ENCODE measurements around the gene ODR4. TPM values are rescaled to one million over a fixed set of nuclear protein-coding genes. Genes with fewer than 3 reads are reported as not detected.
A peak's percentile ranks its signal among the peaks of the same experiment; 100 is the strongest.
"Not testable (repeated sequence)": the region's sequence is repeated elsewhere in the genome, so short reads cannot be mapped to it uniquely, and the experiment has no call there.

Gene ODR4
- 12.3 TPM for total RNA-seq

DNA sequence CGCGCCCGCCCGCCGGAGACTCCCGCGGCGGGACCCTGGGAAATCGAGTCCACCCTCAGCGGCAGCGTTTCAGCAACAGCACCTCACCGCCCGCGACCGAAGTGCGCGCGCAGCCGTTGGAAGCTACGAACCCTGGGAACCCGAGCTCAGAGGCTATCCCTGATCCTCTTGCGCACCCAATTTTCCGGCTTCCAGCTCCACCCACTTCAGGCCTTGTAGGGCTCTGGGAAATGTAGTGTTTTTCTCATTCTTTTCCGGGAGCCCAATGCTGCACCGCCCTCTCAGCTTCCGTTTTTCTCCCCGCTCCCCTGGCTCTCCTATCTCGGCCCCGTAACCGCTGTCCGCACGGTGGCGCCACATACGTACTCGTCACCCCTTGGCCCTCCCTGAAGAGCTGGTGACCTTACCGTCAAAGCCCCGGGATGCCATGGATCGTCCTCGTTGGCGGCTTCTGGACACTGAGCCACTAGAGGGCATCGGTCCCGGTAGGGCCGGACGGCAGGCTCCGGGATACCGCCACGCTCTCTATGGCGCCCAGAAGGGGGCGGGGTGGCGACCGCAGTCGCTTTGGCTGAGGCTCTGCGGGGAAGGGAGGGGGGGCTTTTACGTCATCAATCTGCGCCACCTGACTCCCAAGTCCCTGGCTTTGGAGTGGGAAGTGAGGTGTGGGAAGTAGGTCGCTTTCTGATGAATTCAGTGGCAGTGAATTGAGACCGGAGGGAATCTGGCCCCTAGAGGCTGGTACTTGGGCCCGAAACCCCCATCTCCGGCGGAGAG is at the start of gene ODR4, which contains the start of gene TPR:
TSS of gene ODR4 (plus strand) at position 687 of the 777 bp plus-strand sequence. CDS start 3,948 bp downstream, outside the sequence.
TSS of gene TPR (minus strand) at position 102 of the 777 bp plus-strand sequence. CDS start 225 bp downstream, outside the sequence.
- peak; percentile 88 for ATAC-seq
- DNase-seq (ENCODE audit: low spot score): peak; percentile 97

DNA sequence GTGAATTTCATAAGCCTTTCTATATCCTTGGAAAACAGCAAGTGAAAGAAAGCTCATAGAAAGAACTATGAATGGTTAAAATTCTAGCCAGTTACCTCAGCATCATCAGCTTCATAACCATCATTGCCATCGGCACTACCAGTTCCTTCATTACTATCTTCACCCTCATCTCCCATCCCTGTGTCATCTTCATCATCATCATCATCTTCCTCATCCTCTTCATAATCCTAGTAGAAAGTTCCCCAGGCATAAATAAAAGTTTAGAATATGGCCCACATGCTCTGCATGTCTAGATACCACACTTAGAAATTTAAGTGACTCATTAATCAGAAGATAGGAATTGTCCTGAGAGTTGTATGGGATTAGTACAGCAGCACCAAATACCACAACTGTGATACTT is 49.6 kb upstream of the ODR4 start:
- DNase-seq (ENCODE audit: low spot score) (no peak), ATAC-seq (no peak)

DNA sequence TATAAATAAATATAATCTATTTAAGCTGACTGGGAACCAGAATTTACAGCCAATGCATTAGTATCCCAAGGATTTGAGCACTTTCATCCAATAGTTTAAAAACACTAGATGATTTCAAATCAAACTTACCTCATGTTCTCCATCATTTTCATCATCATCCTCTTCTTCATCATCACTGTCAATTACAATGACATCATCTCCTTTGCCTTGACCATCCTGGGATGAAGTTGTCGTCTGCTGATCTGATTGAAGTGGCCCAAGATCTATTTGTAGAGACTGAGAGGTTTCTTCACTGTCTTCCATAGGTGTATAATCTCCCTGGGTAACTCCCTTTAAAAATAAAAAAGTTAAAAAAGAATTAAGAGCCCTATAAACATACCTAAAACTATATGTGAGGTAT is 48.3 kb upstream of the ODR4 start:
- ATAC-seq: no peak
- DNase-seq (ENCODE audit: low spot score): no peak

DNA sequence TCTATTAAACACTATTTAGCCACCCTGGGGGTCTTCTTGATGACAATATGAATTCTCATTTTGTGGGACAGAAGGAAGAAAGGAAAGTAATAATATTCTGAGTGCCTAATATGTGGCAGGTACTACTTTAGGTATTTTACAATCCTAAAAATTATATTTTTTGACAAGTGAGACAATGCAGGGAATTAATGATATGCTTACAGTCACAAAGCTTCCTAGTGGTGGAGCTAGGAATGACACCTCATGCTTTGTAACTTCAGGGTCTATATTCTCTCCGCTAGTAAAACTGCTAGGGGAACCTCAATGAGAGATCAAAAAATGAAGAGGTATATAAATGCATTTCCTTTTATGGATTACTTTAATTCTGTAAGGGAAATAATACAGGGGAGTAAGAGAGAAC is 44.9 kb upstream of the ODR4 start:
- DNase-seq (ENCODE audit: low spot score): no peak
- ATAC-seq: no peak

DNA sequence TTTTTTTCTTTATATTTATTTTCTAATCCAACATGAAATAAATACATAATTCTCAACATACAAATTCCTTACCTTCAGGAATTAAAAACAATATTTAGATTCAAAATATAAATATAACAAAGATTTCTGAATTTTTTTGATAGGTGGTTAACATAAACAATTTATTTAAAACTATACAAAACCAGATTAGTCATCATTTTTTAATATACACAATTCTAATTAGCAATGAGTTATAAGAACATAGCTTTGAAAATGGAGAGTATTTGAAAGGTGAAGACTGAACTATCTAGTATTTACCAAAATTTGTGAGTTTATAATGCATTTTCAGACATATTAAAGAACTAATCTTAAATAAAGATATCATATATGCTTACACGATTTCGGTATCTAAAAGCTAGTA is 38.1 kb upstream of the ODR4 start:
- ATAC-seq: no peak
- no peak for DNase-seq (ENCODE audit: low spot score)

DNA sequence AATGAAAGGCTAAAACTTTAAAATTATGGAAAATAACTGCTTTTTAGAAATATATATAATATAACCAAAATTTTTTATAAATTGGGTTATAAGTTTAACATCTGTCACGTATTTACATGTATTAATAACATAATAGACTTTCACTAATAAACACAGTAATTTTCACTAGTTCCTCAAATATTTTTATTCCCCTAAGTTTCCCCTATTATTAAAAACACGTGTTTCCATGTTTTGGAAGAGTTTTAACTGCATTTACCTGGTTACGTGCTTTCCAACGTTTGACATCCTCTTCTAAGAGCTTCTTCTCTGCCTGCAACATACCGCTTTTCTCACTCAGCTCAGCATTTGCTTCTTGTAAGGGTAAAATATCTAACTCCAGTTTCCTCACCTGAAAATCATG is 34.9 kb upstream of the ODR4 start:
- no peak for ATAC-seq
- no peak for DNase-seq (ENCODE audit: low spot score)

GRCh38 chr1:186347837-186348691 is 27.6 kb upstream of the ODR4 start:
- not testable (repeated sequence) for DNase-seq (ENCODE audit: low spot score); ATAC-seq

DNA sequence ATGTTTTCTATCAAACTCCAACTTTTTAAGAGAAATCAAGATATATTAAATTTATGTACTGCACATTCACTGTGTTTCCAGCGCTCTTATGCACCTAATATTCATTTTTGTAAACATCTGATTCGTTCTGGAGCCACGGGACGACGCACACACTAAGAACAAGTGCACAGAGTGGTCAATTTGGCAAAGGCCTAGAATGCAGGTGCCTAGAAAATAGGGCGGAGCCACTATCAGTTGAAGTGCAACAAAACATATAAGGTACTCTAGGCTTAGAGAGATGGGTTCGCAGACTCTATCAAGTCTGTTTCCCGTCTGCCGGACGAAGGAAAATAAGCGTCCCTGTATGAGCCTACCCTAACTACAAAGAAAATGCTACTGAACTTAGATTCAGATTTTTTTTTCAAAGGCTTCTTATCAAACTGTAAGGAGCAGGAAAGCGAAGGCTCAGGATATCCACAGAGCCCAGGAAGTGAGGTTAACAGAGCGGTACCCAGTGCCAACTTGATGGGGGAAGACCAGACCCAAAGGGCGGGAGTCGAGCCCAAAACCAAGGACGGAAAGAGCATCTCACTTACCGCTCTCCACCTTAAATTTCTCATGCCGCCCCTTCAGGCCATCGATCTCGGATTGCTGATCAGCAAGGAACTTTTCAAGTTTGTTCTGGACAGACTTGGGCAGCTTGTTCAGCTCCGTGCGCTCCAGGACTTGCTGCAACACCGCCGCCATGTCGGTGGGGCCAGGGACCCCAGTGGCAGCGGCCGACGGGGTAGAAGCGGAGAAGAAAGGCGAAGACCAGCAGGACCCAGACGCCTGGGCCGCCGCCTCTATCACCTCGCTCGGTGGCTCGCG is 1.1 kb upstream of the ODR4 start:
- peak; percentile 28 for ATAC-seq
- DNase-seq (ENCODE audit: low spot score): no peak

DNA sequence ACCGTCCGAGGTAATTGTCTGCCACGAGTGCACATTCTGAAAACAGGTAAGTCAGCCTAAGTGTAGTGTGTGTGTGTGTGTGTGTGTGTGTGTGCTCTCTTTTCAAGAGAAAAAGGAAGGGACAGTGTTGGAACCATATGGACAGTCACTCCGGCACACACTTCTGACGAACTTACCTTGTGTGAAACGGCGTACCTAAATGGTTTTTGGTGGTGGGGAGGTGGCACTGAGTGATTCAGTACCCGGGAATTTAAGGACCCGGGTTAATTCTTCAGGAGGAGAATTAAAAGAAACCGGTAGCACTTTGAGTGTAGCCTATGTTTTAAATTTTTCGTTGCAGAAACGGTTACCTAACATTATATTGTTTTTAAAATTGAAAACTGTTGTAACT is 286 bp downstream of the ODR4 start:
- peak; percentile 31 for ATAC-seq
- DNase-seq (ENCODE audit: low spot score): no peak

DNA sequence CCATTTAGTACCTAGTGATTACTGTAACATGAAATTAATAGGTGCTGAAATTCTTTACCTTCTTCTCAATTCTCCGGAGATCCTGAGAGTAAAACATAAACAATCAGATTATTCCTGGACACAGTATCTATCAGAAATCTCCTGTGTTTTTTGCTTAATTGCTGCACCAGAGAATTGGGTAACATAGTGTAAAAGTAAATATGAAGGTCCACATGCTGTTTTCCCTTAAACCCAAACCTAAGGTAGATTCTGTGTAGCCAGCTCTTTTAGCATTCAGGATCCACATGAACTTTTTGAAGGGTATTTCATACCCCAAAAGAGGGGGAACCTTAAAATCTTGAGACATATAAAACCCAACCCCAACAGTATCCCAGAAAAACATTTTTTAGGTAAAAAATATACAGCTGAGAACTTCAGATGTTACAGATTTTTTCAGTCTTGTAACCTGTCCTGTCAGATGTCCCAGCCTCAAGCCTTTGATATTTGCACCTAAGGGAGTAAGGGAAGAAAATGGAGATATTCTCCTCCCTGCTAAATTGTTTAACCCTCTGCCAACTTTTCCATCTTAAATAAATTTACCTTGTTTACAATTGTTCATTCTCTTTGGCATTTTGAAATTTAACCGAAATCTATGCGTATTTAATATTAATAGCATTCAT is 11.2 kb downstream of the ODR4 start:
- peak; percentile 88 for ATAC-seq

DNA sequence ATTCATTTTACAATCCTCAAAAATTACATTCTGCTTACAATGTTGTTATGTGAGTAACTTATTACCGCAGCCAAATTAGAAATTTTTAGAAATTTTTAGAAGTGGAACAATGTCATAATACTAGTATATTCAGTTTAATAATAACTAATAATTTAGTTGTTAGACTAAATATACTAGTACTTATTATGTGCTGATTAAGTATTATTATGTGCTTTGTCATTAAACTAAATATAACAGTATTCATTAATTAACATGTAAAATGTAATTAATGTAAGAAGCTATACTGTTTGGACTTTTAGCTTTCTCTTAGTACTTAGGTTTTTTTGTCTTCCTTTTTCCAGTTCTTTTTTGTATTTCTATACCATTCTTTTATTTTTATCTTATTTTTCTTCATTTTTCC is 15.3 kb downstream of the ODR4 start:
- DNase-seq (ENCODE audit: low spot score) (no peak), ATAC-seq (no peak)

More for the DNA sequence above, 11.2 kb downstream of the ODR4 start:
- no peak for DNase-seq (ENCODE audit: low spot score)

DNA sequence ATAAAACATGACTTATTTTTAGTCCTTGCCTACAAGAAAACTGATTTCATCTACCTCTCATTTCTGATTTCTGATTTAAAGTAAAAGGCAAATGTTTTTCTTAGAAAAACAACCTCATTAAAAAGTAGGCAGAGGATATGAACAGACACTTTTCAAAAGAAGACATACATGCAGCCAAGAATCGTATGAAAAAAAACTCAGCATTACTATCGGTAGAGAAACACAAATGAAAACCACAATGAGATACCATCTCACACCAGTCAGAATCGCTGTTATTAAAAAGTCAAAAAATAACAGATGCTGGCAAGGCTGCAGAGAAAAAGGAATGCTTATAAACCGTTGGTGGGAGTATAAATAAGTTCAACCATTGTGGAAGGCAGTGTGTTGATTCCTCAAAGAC is 16.2 kb downstream of the ODR4 start:
- ATAC-seq: no peak
- DNase-seq (ENCODE audit: low spot score): no peak

DNA sequence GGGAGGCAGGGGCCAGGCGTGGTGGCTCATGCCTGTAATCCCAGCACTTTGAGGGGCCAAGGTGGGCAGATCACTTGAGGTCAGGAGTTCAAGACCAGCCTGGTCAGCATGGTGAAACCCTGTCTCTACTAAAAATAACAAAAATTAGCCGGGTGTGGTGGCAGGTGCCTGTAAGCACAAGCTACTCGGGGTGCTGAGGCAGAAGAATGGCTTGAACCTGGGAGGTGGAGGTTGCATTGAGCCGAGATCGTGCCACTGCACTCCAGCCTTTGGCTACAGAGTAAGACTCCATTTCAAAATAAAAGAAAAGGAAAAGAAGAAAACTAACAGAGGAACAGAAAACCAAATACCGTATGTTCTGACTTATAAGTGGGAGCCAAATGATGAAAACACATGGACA is 17.1 kb downstream of the ODR4 start:
- DNase-seq (ENCODE audit: low spot score); ATAC-seq: not testable (repeated sequence)

- DNase-seq (ENCODE audit: low spot score); ATAC-seq: not testable (repeated sequence)
Observed at GRCh38 chr1:186401446-186401845, 25.8 kb downstream of the ODR4 start.

- DNase-seq (ENCODE audit: low spot score) (no peak), ATAC-seq (no peak)
Observed at GRCh38 chr1:186403632-186404031, 28.0 kb downstream of the ODR4 start.

GRCh38 chr1:186404454-186405051 is 28.9 kb downstream of the ODR4 start:
- DNase-seq (ENCODE audit: low spot score): no peak
- ATAC-seq: peak; percentile 58

- ATAC-seq (no peak), DNase-seq (ENCODE audit: low spot score) (no peak)
Observed at GRCh38 chr1:186409091-186409490, 33.5 kb downstream of the ODR4 start.

DNA sequence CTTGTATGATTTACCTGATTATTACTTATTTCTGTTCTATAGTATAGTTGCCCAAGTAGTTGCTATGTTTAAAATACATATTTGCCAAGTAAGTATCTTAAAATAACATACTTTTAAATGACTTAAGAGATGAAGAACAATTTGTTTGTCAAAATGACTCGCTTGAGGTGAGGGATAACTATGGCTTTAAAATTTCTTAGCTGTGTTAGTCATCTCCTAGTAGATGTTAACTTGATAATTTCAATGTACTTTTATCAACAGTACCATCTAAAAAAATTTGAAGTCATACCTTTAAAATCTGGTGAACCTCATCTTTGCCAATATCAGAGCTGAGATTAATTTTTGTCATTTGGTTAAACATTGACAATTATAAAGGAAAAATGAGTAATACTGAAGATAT is 37.7 kb downstream of the ODR4 start:
- DNase-seq (ENCODE audit: low spot score): no peak
- no peak for ATAC-seq

DNA sequence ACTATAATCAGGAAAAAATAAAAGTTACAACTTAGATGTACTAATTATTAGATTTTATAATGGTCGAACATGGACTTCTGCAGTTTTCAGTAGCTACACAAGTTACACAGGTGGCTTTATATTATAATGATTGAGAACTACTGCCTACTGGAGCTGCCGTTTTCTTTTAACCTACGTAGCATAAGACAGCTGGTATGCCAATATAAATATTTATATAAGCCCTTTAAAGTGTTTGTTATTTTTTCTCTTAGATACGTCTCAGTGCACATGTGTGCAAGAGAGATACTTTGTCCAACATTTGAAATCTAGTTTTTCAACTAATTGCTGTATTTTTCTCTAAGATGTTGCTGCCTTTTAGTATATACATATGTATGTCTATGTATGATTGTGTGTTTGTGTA is 42.9 kb downstream of the ODR4 start:
- DNase-seq (ENCODE audit: low spot score): no peak
- ATAC-seq: no peak

- ATAC-seq (no peak), DNase-seq (ENCODE audit: low spot score) (no peak)
Observed at GRCh38 chr1:186420311-186420710, 44.7 kb downstream of the ODR4 start.

Measured in left lobe of liver (tissue), 2 donors.